GF-D8 (cell line): ENCODE results near the gene KRT32.

Source experiments
- DNase-seq: peaks from one replicate; lab custom pipeline; 2025; lab: John Stamatoyannopoulos, UW

Gene KRT32

DNA sequence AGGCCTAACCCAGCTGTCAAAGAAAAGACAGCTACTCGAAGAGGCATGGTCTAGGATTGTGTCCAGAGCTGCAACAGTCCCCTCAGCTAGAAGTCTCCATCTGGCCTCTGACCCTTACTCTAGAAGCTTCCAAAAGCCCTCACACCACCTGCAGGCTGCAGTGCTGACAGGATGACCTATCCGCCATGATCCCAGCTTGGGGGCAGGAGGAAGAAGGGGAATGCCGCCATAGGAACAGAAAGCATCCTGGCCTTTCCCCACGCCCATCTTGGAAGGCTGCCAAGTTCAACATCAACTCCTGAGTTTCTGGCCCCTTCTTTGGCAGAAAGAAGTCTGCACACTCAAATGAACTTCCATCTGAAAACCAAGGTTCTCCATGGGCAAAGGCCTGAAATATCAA is 25.6 kb upstream of the KRT32 start:
- no peak for DNase-seq

DNA sequence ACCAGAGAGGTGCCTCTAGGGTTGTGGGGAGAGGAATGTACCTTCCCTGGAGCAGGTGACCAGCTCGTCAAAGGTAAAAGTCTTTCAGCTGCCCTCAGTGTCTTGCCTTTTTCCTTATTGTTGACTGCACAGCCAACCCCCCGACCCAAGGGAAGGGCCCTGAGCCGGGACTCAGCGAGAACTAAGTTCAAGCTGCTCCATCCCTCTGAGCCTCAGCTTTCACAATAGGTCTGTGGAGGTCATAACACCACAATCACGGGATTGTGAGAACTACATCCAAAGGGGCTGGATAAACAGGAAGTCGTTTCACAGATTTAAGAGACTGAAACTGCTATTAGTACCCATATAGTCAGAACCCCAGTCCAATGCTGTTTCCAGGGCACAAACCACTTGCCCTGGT is 25.2 kb upstream of the KRT32 start:
- DNase-seq, result no peak

DNA sequence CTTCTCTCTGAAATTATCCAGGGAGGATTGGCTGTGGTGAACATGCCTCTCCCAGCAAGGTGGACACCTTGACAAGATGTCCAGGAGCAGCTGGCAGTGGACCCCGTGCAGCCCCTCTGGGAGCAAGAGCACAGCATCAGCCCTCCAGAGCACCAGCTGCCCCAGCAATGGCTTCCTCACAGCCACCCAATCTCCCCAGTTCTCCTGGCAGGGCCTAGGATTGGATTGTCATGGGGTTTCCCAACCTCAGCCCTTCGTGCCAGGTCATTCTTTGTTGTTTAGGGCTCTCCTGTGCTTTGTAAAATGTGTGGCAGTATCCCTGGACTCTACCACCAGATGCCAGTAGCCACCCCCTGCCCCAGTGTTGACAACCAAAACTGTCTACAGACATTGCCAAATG is 24.3 kb upstream of the KRT32 start:
- no peak for DNase-seq

DNA sequence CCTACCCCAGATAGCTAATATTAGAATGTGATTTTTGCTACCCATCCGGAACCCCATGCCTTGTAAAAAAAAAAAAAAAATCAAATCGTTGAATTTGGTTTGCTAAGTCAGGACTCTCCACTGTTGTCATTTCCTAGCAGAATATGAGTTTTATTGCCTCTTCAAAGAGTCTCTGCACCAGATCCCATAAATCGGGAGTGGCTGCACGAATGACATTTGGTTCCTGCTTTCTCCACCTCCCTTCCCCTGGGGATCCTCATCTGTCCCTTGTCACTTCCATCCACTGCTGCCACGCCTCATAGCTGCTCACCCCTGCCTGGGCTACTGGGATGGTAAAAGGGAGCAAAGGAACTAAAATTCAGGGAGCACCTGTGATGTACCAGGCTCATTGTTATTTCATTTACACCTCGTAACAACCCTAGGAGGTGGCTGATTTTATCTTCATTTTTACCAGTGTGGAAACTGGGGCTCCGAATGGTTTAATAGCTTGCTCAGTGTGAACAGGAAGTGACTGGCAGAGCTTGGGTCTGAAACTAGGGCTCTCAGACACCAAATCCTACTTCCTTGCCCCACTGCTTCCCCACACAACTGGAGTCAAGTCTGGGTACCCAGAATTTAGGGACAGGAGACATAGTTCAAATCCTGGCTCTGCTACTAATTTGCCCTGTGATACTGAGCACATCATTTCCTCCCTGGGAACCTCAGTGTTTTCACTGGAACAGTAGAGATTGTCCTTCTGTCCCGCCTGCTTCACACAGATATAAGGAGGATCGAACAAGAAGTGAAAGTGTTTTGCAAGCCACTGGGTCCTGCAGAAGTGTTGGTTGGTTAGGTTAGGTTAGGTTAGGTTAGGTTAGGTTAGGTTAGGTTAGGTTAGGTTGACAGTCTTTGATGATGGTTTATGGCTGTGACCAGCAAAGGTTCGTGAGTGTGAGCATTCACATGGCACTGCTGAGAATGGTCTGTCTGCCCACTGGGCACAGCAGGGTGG is 23.1 kb upstream of the KRT32 start:
- DNase-seq, result no peak

DNA sequence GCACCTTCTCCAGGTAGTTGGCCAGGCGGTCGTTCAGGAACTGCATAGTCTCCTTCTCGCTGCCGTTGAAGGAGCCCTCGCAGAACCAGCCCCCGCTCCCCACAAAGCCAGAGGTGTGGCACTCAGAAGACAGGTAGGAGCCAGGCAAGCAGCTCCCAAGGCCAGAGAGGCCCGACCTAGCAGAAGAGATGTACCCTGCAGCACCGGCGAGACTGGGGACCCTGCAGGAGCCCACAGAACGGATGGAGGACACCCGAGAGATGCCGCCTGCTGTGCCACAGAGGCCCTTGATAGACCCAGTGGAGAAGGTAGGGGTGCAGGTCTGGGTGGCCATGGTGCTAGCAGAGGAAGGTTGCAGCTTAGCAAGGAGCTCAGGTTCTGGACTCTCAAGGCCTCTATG is 22.3 kb upstream of the KRT32 start, which contains the start of gene KRT36:
Gene KRT36 (minus strand): TSS at position 380 of the 400 bp plus-strand sequence. CDS start 46 bp downstream, at position 334.
- no peak for DNase-seq

DNA sequence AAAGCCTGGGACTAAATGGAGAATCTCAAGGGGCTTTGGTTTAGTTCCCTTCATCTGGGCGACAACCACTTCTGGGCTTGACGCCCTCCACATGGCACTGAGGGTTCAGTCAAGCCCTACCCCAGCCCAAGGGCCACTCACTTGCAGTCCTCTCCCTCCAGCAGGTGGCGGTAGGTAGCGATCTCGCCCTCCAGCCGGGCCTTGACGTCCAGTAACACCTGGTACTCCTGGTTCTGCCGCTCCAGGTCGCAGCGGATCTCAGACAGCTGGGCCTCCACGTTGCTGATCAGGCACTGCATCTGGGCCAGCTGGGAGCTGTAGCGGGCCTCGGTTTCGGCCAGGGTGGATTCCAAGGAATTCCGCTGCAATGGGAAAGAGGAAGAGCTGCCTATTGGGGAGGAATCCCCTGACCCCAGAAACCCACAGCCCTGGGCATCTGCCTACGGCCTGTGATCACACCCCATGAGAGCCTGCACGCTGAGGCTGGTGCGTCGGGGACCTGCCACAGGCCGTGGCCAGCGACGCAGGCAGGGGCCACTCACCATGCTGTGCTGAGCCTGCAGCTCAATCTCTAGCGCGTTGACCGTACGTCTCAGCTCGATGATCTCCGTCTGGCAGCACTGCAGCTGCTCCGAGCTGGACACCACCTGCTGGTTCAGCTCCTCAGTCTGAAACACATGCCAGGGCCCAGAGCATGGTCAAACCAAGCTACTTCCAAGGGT is 19.8 kb upstream of the KRT32 start:
- DNase-seq, result no peak

DNA sequence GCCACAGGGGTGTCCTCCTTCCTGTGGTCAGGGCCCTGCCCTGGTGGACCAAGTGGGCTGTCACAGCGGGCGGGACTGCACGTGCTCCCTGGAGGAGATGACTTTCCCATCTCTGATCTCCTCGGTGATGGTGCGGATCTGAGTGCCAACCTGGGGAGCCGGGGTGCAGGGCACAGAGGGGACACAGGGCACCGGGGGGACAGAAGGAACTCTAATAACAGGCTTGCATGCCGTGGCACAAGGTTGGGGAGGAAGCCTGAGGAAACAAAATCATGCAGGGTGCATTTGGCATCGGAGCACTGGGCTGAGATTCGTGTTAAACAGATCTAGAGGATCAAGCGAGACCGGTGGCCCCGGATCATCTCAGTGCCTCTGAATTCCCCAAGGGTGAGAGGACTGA is 19.1 kb upstream of the KRT32 start:
- no peak for DNase-seq

DNA sequence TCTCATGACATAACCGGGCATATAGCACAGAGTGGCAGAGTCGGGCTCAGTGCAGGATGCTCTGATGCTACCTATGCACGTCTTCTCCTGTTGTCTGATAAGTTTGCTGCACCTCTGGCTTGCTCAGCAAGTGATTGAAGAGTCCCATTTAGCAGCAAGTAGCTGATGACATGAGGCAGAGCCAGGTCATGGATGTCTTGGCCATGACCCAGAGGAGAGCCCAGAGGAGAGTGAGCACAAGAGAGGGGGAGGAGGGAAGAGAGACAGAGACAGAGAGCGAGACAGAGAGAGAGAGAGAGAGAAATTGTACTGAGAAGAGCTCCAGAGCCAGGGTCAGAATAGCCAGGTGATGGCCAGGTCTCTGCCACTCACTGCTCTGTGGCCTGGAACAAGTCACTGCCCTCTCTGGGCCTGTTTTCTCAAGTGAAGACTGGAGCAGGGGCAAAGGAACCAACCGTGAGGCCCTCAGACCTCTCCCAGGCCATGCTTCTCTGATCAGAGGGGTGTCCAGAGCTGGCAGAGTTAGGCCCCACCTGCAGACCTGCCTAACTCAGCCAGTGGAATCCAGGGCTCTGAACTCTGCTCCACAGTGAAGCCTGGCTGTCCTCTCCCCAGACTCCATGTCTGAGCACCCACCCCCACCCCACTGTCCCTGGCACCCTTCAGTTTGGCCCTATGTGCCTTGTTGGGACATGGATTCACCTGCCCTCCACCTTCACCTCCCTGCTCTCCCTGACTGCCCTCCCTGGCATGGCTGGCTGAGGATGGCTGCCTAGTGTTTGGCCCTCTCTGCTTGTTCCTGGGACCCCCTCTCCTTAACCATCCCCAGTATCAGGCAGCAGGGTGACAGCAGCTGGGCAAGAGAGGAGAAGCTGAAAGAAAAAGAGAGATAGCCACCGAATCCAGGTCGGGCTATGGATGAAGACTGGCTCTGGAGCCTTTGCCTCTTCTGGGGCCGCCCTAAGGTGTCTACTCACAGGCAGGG is 18.0 kb upstream of the KRT32 start:
- no peak for DNase-seq

DNA sequence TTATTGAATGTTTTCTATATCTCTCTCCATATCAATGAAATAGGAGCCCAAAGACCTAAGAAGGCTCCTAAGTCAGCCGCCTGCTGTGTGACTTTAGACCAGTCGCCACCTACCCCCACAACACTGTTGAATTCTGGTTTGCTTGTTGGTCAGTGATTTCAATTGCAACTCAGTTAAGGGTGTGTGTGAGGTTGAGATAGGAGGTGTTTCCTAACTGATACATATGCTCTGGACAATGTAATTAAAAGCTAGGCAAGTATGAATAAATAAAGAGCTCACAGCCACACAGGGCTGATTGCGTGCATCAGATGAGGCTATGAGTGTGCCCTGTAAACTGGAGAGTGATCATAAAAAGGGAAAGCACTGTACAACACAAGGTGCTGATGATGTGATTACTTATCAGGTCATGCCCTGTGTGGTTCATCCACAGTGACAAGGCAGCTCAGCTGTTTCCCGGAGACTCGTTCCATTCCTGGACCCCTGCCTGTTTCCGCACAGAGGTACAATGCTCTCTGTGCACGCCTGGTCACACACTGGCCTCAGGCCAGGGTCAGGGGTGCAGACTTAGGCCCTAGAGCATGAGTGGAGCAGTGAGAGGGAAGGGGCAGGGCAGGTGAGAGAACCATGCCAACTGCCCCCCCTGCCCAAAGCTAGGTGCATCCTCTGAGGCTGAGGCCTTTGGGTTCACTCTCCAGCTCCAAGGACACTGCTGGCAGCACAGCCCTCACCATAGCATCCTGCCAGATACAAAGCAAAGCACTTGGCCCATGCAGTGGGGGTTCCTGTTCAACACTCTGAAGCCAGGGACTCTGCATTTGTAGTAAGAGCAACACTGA is 17.0 kb upstream of the KRT32 start:
- DNase-seq, result no peak

DNA sequence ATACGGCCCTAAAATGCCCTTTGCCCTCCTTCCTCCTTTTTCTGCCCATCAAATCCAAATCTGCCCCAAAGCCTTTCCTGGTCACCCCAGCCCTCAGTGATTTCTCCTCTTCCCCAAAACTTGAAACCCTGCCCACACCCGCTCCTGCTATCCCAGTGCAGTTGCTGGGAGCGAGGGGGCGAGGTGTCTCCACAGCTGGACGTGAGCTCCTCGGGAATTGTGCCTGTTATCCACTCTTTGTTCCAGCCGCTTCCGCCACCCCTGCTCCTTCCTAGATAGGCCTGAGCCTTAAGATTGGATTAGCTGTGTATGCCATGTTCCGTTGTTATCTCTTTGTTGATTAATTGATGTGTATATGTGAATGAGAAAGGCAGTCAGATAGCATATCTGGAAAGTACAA is 16.3 kb upstream of the KRT32 start:
- no peak for DNase-seq

DNA sequence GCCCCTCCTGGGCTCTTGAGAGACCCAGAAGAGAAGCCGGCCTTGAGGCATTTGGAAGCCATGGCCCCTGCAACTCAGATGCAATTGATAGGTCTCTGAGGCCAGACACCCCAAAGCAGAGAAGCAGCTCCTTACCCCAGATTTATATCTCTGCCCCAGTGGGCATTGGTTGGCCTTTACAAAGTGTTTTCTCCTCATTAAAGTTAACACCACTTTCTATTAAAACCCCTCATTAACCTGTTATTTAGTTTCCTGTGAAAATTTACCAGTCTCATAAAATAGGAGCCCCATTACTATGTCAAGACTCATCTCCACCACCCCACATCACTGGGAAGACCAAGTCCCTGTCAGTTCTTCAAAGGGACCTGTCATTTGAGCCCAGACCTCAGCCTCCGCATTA is 13.8 kb upstream of the KRT32 start, which contains the start of gene KRT35:
Gene KRT35 (minus strand): TSS at position 116 of the 400 bp plus-strand sequence. CDS start 54 bp downstream, at position 62.
- no peak for DNase-seq

DNA sequence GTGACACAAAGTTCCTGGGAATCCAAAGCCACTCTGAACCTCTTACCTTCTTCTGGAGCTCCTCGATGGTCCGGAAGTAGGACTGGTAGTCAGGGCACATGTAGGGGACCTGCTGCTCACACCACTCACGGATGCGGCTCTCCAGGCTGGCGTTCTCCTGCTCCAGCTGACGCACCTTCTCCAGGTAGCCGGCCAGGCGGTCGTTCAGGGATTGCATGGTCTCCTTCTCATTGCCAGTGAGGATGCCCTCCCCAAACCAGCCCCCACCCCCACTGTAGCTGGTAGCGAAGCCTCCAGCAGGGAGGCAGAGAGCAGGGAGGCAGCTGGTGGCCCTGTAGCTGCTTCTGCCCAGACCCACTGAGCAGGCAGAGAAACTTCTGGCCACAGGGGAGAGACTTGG is 13.4 kb upstream of the KRT32 start:
- DNase-seq, result no peak

DNA sequence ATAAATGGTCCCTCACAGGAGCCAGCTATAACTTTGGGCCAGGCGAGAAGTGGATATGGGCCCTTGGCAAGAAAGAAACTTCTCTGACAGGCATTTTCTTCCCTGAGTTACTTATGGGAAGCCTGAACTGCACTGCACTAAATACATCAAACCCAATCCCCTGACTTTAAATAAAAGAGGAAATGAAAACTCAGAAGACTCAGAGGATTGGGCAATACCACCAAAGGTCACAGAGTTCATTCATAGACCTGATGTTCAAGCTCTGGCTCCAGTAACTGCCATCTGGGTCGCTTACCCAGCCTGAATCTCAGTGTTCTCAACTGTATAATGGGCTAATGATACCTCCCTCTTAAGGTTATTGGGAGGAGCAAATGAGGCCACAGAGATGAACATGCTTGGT is 12.9 kb upstream of the KRT32 start:
- no peak for DNase-seq

DNA sequence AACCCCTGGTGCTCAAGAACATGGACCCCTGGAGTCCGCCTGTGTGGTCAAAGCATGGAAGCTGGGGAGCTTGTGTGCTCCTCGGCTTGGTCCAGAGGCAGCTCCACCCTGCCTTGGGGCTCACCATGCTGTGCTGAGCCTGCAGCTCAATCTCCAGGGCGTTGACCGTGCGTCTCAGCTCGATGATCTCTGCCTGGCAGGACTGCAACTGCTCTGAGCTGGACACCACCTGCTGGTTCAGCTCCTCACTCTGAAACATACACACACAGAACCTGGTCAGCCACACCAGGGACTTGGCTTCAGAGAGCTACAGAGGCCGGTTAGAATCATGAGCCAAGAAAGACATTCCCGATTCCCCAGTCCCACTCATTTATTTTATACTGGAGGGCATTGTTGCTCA is 11.1 kb upstream of the KRT32 start:
- DNase-seq, result no peak

DNA sequence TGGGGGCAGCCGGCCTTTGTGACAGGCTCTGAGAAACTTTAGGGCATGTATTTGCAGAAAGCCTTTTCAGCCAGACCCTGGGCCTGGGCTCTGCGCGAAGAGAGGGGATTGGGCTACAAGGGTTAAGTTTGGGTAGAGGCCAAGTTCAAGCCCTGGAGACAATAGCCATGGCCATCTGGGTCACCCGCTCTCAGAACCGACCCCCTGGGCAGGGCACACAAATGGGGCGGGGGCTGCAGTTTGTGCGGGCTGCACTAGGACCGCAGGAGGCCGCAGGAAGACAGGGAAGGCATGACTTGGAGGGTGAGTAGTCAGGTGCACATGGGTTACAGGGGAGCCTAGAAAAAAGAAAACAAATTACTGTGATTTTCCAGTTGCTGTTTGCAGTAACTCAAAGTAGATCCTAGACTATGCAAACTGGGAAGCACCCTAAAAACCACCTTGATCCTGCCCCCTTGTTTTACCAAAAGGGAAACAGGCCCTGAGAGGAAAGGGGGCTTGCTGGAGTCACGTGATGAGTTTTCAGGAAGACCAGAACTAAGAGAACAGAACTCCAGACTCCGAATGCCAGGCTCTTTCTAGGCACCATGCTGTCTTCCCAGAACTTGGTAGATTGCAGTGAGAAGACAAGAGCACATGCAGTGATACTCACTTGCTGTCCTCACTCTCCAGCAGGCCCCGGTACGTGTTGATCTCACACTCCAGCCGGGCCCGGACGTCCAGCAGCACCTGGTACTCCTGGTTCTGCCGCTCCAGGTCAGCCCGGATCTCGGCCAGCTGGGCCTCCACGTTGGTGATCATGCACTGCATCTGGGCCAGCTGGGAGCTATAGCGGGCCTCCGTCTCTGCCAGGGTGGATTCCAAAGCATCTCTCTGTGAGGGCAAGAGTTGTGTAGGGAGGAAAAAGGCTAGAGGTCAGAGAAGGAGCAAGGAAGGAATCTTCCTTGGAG is 10.0 kb upstream of the KRT32 start:
- DNase-seq, result no peak

DNA sequence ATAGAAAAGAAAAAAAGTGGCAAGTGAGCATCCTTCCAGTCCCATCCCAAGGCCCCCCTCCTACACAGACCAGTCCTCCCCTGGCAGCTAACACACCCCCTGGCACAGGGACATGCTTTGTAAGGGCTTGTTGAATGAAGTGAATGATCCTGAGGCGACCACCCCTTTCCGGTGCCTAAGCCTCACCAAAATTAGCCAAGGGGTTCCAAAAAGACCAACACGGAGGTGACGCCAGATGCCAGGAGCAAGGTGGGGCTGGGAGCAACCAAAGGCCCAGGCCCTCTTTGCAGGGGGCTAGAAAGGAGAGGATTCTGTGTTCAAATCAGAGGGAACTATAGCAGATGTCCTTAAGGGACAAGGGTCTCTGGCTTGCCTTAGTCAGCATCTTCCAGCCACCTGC is 8.2 kb upstream of the KRT32 start:
- DNase-seq, result no peak

DNA sequence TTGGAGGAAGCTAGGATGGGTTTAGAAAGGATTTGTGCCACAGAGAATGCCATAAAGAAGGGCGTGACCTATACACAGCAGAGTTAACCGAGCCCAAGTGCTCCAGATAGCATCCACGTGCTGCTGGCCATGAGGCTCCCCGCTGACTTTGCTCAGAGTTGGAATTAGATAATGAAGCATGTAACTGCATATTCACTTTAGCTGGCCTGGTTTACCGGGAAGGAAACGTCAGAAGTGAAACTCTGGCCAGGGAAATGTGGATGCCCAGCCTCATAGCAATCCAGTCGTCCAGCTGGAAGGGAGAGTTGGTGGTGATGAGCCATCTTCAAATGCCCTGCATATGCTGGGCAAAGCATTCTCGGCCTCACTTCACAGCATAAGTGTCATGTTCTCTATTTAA is 7.7 kb upstream of the KRT32 start:
- DNase-seq, result no peak

DNA sequence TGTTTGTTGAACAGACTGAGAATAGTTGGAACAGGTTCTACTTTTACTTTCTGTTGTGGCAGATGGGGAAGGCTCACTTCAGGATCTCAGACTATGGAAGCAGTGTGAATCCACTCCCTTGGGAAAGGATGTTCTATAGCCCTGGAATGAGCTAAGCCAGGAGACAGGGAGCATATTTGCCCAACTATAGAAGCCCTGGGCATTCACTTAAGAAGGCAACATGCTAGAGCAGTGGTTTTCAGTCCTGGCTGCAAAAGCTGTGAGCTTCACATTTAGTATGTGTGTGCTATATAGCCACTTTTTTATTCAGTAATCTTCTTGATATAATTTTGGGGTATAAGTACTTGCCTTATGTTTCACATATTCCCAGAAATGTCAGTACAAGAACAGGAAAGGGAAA is 1.2 kb upstream of the KRT32 start:
- no peak for DNase-seq

DNA sequence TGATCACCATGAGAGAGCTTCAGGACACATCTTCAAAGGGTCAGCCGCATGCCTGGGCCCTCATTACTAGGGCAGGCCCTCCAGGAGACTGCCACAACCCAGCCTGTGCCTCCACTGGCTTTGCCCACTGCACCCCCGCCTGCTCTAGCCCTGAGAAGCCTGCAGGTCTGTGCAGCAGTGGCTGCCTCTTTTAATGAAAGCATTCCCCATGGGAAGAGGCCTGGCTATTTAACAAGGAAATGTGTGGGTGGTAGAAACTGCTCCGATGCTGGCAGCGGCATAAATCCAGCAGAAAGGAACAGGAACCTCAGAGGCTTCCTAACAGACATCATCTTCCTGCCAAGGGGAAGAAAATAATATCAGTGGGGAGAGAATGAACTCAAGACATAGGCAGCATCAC is 375 bp upstream of the KRT32 start:
- no peak for DNase-seq

DNA sequence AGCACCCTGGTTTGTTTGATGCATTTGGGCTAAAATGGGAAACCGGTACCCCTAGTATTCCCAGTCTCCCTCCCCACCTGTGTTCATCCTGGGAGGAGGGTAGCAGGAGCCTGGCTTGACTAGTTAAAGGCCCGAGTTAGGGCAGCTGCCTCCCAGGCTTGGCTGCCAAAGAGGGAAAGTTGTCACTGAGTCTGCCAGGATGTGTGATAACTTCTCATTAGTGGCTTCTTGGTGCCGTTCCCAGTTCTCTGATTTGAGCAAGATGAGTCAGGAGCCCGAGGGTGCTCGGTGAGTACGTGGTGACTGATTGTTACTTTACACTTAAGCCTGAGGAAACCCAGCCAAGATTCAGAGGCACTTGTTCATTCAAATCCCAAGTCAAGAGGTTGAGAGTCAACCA is 2.5 kb downstream of the KRT32 start:
- DNase-seq, result no peak
